Measurements from ENCODE around the gene STK32B. TPM values are rescaled to one million over a fixed set of nuclear protein-coding genes. Genes with fewer than 3 reads are reported as not detected.

Gene STK32B
- total and polyA plus RNA-seq, 2 of the 8 experiments (the other 6 are each of a cell fraction or from before 2014, with no cell fraction given): 2.3 to 2.5 TPM

DNA sequence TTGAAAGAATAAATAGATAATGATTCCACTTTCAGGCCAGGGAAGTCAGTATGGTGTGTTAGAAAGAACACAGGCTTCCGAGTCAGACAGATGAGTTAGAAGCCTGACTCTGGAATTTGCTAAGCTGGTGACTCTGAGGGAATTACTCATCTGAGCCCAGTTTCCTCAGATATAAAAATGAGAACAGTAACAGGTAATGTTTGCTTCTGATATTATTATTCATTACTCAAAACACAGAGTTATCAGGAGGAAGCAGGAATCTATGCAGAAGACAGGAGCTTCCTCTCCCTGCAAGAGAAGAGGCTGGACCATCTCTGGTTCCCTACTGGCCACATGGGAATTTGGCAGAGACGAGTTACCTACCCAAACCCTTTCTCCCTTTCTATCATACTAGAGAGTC, 494.0 kb downstream of the STK32B start:
- Histone ChIP-seq H3K4me1 (replicated peaks in 1 of 4; ENCODE audit: control insufficient read depth in 3 of 4, insufficient read depth in 4 of 4, low read length in 3 of 4) (no peaks in the 10 kb centered on the region), H3K56ac (replicated peaks; ENCODE audit: insufficient read length, low read depth, low read length) (no peak overlapping the region), H3K4me2 (ENCODE audit: insufficient read depth in 1 of 2, low read depth in 2 of 2, low read length in 2 of 2) (no peak overlapping the region), H3K4me3 (ENCODE audit: extremely low read depth in 1 of 4, insufficient read depth in 2 of 4, low read depth in 3 of 4, low read length in 4 of 4) (no peak overlapping the region), H3K79me1 (ENCODE audit: low read depth, low read length) (no peaks in the 10 kb centered on the region), H3K4ac (replicated peaks; ENCODE audit: insufficient read length, low read depth, low read length) (no peak overlapping the region), H3K18ac (ENCODE audit: extremely low read depth, low read length) (no peak overlapping the region), H4K20me1 (replicated peaks in 1 of 2; ENCODE audit: control insufficient read depth in 1 of 2, insufficient read depth in 2 of 2, low read length in 2 of 2) (peaks cover 0 to 2% of the 10 kb centered on the region in 2 experiments), H2AFZ (ENCODE audit: low read length) (no peak overlapping the region), H3K9me3 (ENCODE audit: insufficient read depth in 2 of 2, low read depth in 1 of 2, low read length in 1 of 2) (peaks cover 15 to 20% of the 10 kb centered on the region in 2 experiments), H4K91ac (replicated peaks; ENCODE audit: insufficient read length, low read length) (no peak overlapping the region), H2BK120ac (replicated peaks; ENCODE audit: low read depth, low read length) (no peak overlapping the region), H2BK20ac (ENCODE audit: low read length) (no peak overlapping the region), H3K27me3 (replicated peaks in 1 of 4; ENCODE audit: control insufficient read depth in 3 of 4, extremely low read depth in 1 of 4, insufficient read depth in 3 of 4, low read length in 3 of 4) (no peaks in the 10 kb centered on the region), H2BK5ac (ENCODE audit: low read depth, low read length) (no peak overlapping the region), H3K9ac (replicated peaks in 1 of 4; ENCODE audit: extremely low read depth in 1 of 4, low read depth in 3 of 4, low read length in 3 of 4) (no peak overlapping the region), H3K14ac (ENCODE audit: insufficient read length) (no peak overlapping the region), H2BK12ac (ENCODE audit: low read depth, low read length) (no peak overlapping the region), H3K23me2 (ENCODE audit: low read depth, low read length) (no peaks in the 10 kb centered on the region), H2BK15ac (ENCODE audit: low read length) (no peak overlapping the region), H3K36me3 (ENCODE audit: control insufficient read depth in 2 of 4, insufficient read depth in 4 of 4, low read length in 3 of 4) (no peaks in the 10 kb centered on the region), H3K79me2 (ENCODE audit: control insufficient read depth in 1 of 2, insufficient read depth in 2 of 2, low read length in 2 of 2) (no peaks in the 10 kb centered on the region), H2AK5ac (ENCODE audit: low read depth, low read length) (no peak overlapping the region), H3K23ac (ENCODE audit: insufficient read length) (no peak overlapping the region), H3K27ac (ENCODE audit: low read depth, low read length) (no peak overlapping the region), H4K5ac (ENCODE audit: insufficient read length, low read depth, low read length) (no peak overlapping the region), H4K8ac (ENCODE audit: extremely low read depth, insufficient read depth, low read length) (no peak overlapping the region)
- WGBS, 2 experiments (ENCODE audit: extremely low coverage in 1 of 2, insufficient coverage in 1 of 2, insufficient read length in 1 of 2, insufficient replicate concordance in 2 of 2, low coverage in 1 of 2, low lambda C conversion rate in 2 of 2, missing lambda C conversion rate in 1 of 2): 86% methylated on average over 2 of the region's 2 CpGs; no CpG with 5 or more reads in 1 of the 2 experiments
- POLR2A ChIA-PET (ENCODE audit: partially characterized antibody): no interaction called here
- CTCF ChIA-PET (ENCODE audit: partially characterized antibody): interaction anchor here (1.0 to 1.6 kb wide), 4 partner anchors 9 to 246 kb away, joined by 3 to 4 read pairs (median 4); no protein-coding TSS in a partner anchor
- DNase-seq (ENCODE audit: low read depth in 1 of 2, low spot score in 2 of 2): no peak
- FAIRE-seq: no peak
- TF ChIP-seq SP4 (IDR thresholded peaks at IDR 0.05; ENCODE audit: low read length): no peak
- no peak for TF ChIP-seq PHF8 (conservative IDR thresholded peaks at IDR 0.05; ENCODE audit: low read depth, low read length)
- no peak for TF ChIP-seq ASH2L (IDR thresholded peaks at IDR 0.05; ENCODE audit: low read length)
- no peak for TF ChIP-seq TEAD4 (IDR thresholded peaks at IDR 0.05; ENCODE audit: low read depth, low read length)
- TF ChIP-seq RBBP5 (IDR thresholded peaks at IDR 0.05; ENCODE audit: borderline replicate concordance, low read depth, low read length): no peak
- TF ChIP-seq RAD21 (IDR thresholded peaks at IDR 0.05 in 1 of 2, conservative IDR thresholded peaks at IDR 0.05 in 1 of 2; ENCODE audit: low read depth in 2 of 2, low read length in 2 of 2): no peak
- TF ChIP-seq, protein P1, sequence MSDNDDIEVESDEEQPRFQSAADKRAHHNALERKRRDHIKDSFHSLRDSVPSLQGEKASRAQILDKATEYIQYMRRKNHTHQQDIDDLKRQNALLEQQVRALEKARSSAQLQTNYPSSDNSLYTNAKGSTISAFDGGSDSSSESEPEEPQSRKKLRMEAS (IDR thresholded peaks at IDR 0.05): no peak
- TF ChIP-seq HDAC2 (IDR thresholded peaks at IDR 0.05; ENCODE audit: borderline replicate concordance in 1 of 2, low read depth in 2 of 2, low read length in 2 of 2): no peak
- no peak for TF ChIP-seq JUND (IDR thresholded peaks at IDR 0.05; ENCODE audit: low read length)
- TF ChIP-seq, protein P2, sequence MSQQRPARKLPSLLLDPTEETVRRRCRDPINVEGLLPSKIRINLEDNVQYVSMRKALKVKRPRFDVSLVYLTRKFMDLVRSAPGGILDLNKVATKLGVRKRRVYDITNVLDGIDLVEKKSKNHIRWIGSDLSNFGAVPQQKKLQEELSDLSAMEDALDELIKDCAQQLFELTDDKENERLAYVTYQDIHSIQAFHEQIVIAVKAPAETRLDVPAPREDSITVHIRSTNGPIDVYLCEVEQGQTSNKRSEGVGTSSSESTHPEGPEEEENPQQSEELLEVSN (IDR thresholded peaks at IDR 0.05): no peak
- no peak for TF ChIP-seq ZNF274 (IDR thresholded peaks at IDR 0.05; ENCODE audit: borderline replicate concordance, extremely low read depth, low read length)
- no peak for TF ChIP-seq SAP30 (IDR thresholded peaks at IDR 0.05; ENCODE audit: insufficient read depth, insufficient replicate concordance, low read length)
- TF ChIP-seq CBX8 (IDR thresholded peaks at IDR 0.05; ENCODE audit: borderline replicate concordance, low read depth, low read length): no peak

Measured in H1 (cell line).